GM23248 (cell line): ENCODE data around the gene PPL.

Source experiments
- EZH2 ChIP-seq: fragments of 200-600 bp; sonication (generic); IDR thresholded peaks from 2 replicates; pipeline ENCODE4 v1.6.1; 2018; ENCODE audit warnings: antibody characterized with exemption, mild to moderate bottlenecking; ENCODE audit not compliant: insufficient read depth, poor library complexity, severe bottlenecking
- EZH2phosphoT487 ChIP-seq: fragments of 200-600 bp; sonication (generic); IDR thresholded peaks from 2 replicates; pipeline ENCODE4 v1.6.1; 2018; ENCODE audit warnings: antibody characterized with exemption, moderate library complexity, mild to moderate bottlenecking, low read depth; ENCODE audit not compliant: insufficient read depth

- TF ChIP-seq EZH2 (no peak), EZH2phosphoT487 (no peak)
These were observed 9.3 kb downstream of the PPL start for GRCh38 chr16:4927661-4928060.
